K562 (cell line): ENCODE measurements around the gene NCAPD2. TPM values are rescaled to one million over a fixed set of nuclear protein-coding genes. Genes with fewer than 3 reads are reported as not detected.

Experiments
- ASH1L ChIP-seq: fragments of 450-650 bp; IDR thresholded peaks from 2 replicates; pipeline ENCODE4 v1.6.1; 2018; ENCODE audit warnings: borderline replicate concordance, mild to moderate bottlenecking, low read depth; ENCODE audit not compliant: partially characterized antibody
- CC2D1A ChIP-seq: fragments of 450-650 bp; IDR thresholded peaks from 2 replicates; pipeline ENCODE4 v1.6.1; 2017; ENCODE audit warnings: mild to moderate bottlenecking
- ETV5 ChIP-seq: sonication (generic); formaldehyde crosslinking; IDR thresholded peaks from 2 replicates; pipeline ENCODE4 v1.4.0; 2020; ENCODE audit warnings: low read depth, mild to moderate bottlenecking, missing genetic modification reagents
- GATAD2B ChIP-seq: fragments of 450-650 bp; IDR thresholded peaks from 2 replicates; pipeline ENCODE4 v1.6.1; 2017; ENCODE audit warnings: mild to moderate bottlenecking, borderline replicate concordance
- GTF2E2 ChIP-seq: fragments of 200-800 bp; sonication (Bioruptor generic); IDR thresholded peaks from 2 replicates; pipeline ENCODE4 v1.6.1; 2016; ENCODE audit warnings: missing genetic modification characterization, missing compliant biosample characterization
- HOXB6 ChIP-seq: fragments of 250-450 bp; sonication (Bioruptor Pico); IDR thresholded peaks from 2 replicates; pipeline ENCODE4 v1.5.1; 2022; ENCODE audit warnings: mild to moderate bottlenecking, borderline replicate concordance
- LEF1 ChIP-seq: fragments of 450-650 bp; IDR thresholded peaks from 2 replicates; pipeline ENCODE4 v1.6.1; 2016; ENCODE audit warnings: mild to moderate bottlenecking
- NR2C1 ChIP-seq, 2 experiments: fragments of 450-650 bp; IDR thresholded peaks; 2 replicates each; pipeline ENCODE4 v1.6.1; 2017; ENCODE audit warnings: mild to moderate bottlenecking in 2 of 2, antibody characterized with exemption in 1 of 2, inconsistent platforms in 1 of 2, missing compliant biosample characterization in 1 of 2, missing genetic modification characterization in 1 of 2
- NUFIP1 ChIP-seq: fragments of 450-650 bp; IDR thresholded peaks from 2 replicates; pipeline ENCODE4 v1.6.1; 2018; ENCODE audit not compliant: partially characterized antibody
- RB1 ChIP-seq: fragments of 450-650 bp; IDR thresholded peaks from 2 replicates; pipeline ENCODE4 v1.6.1; 2017; ENCODE audit warnings: low read depth, mild to moderate bottlenecking
- RNF2 ChIP-seq: sonication (generic); IDR thresholded peaks from 2 replicates; pipeline ENCODE4 v1.6.1; 2016
- SLC30A9 ChIP-seq: fragments of 250-450 bp; sonication (Bioruptor Pico); IDR thresholded peaks from 2 replicates; pipeline ENCODE4 v1.8.0; 2022; ENCODE audit warnings: mild to moderate bottlenecking, moderate library complexity
- STAT5A ChIP-seq: IDR thresholded peaks from 2 replicates; pipeline ENCODE4 v1.6.1; 2012; ENCODE audit warnings: low read length, inconsistent platforms, borderline replicate concordance
- TBL1XR1 ChIP-seq, 2 experiments: IDR thresholded peaks; 2 replicates each; pipeline ENCODE4 v1.6.1; 2012; ENCODE audit warnings: improper control_type of control experiment in 2 of 2, low read length in 2 of 2, mild to moderate bottlenecking in 1 of 2
- XRCC3 ChIP-seq: fragments of 450-650 bp; IDR thresholded peaks from 2 replicates; pipeline ENCODE4 v1.6.1; 2017; ENCODE audit warnings: mild to moderate bottlenecking, moderate library complexity
- ZBTB8A ChIP-seq: fragments of 450-650 bp; IDR thresholded peaks from 2 replicates; pipeline ENCODE4 v1.6.1; 2018; ENCODE audit warnings: mild to moderate bottlenecking, moderate library complexity; ENCODE audit not compliant: partially characterized antibody
- ZNF197 ChIP-seq: fragments of 200-800 bp; sonication (Bioruptor generic); IDR thresholded peaks from 2 replicates; pipeline ENCODE4 v1.6.1; 2016; ENCODE audit warnings: low read depth, missing genetic modification characterization, missing compliant biosample characterization
- ZNF24 ChIP-seq: fragments of 450-650 bp; IDR thresholded peaks from 2 replicates; pipeline ENCODE4 v1.6.1; 2016
- ZNF668 ChIP-seq: fragments of 250-450 bp; sonication (Bioruptor Pico); IDR thresholded peaks from 2 replicates; pipeline ENCODE4 v1.8.0; 2022; ENCODE audit warnings: mild to moderate bottlenecking, inconsistent platforms
- polyA plus RNA-seq, 8 experiments: library from polyadenylated mRNA; depleted of rRNA in 4 of 8; stranded (reverse) in 5 of 8; unstranded in 3 of 8; fragments of >200 nt; fragmentation: Nextera tagmentation in 2 of 8; fragmentation: Illumina TruSeq in 1 of 8; extraction: Ambion mirVana in 2 of 8; extraction: Trizol in 1 of 8; gene quantifications; 2 replicates each; pipeline versions ENCODE4 v1.2.1 to v1.2.3, GENCODE V29; 2011 to 2014; ENCODE audit warnings: inconsistent platforms in 1 of 8, missing spikeins in 1 of 8
- total RNA-seq, 7 experiments: library from RNA; depleted of rRNA in 6 of 7; stranded (reverse); fragments of >200 nt in 6 of 7; fragmentation: Illumina TruSeq in 2 of 7; extraction: Trizol in 2 of 7; gene quantifications; 2 replicates each; pipeline versions ENCODE4 v1.2.1 to v1.2.3, GENCODE V29; 2011 to 2021; ENCODE audit warnings: low replicate concordance in 1 of 7
- TF ChIP-seq, protein P1 (sequence below), 2 experiments: fragments of 450-650 bp; conservative IDR thresholded peaks; 2 replicates each; pipeline ENCODE4 v1.6.1; 2017; ENCODE audit warnings: mild to moderate bottlenecking in 2 of 2, moderate library complexity in 2 of 2
- TF ChIP-seq, protein P2 (sequence below), 2 experiments: fragments of 450-650 bp; IDR thresholded peaks; 2 replicates each; pipeline ENCODE4 v1.6.1; 2016
- TF ChIP-seq, protein P3 (sequence below): fragments of 250-450 bp; sonication (Bioruptor Pico); IDR thresholded peaks from 2 replicates; pipeline ENCODE4 v1.8.0; 2021; ENCODE audit warnings: borderline replicate concordance, mild to moderate bottlenecking, moderate library complexity; ENCODE audit not compliant: poor library complexity, severe bottlenecking
- TF ChIP-seq, protein P4 (sequence below), 3 experiments: IDR thresholded peaks in 2 of 3; conservative IDR thresholded peaks in 1 of 3; 2 replicates each; pipeline ENCODE4 v1.5.1; 2011 to 2012; ENCODE audit warnings: low read length in 3 of 3, mild to moderate bottlenecking in 3 of 3, control low read depth in 2 of 3, improper control_type of control experiment in 1 of 3, inconsistent platforms in 1 of 3, low read depth in 1 of 3, mixed read lengths in 1 of 3, moderate library complexity in 1 of 3; ENCODE audit not compliant: insufficient read depth in 2 of 3

The NCAPD2 gene
- total and polyA plus RNA-seq, 9 of the 15 experiments (the other 6 are each of a cell fraction or from before 2014, with no cell fraction given) = 16.9 to 93.7 (median 68.3) TPM

DNA sequence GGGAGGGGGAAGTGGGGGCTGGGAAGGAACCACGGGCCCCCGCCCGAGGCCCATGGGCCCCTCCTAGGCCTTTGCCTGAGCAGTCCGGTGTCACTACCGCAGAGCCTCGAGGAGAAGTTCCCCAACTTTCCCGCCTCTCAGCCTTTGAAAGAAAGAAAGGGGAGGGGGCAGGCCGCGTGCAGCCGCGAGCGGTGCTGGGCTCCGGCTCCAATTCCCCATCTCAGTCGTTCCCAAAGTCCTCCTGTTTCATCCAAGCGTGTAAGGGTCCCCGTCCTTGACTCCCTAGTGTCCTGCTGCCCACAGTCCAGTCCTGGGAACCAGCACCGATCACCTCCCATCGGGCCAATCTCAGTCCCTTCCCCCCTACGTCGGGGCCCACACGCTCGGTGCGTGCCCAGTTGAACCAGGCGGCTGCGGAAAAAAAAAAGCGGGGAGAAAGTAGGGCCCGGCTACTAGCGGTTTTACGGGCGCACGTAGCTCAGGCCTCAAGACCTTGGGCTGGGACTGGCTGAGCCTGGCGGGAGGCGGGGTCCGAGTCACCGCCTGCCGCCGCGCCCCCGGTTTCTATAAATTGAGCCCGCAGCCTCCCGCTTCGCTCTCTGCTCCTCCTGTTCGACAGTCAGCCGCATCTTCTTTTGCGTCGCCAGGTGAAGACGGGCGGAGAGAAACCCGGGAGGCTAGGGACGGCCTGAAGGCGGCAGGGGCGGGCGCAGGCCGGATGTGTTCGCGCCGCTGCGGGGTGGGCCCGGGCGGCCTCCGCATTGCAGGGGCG lies 40.2 kb downstream of the NCAPD2 start, which contains the start of gene GAPDH (continued):
- TF ChIP-seq STAT5A = no peak
- TF ChIP-seq, protein P1, sequence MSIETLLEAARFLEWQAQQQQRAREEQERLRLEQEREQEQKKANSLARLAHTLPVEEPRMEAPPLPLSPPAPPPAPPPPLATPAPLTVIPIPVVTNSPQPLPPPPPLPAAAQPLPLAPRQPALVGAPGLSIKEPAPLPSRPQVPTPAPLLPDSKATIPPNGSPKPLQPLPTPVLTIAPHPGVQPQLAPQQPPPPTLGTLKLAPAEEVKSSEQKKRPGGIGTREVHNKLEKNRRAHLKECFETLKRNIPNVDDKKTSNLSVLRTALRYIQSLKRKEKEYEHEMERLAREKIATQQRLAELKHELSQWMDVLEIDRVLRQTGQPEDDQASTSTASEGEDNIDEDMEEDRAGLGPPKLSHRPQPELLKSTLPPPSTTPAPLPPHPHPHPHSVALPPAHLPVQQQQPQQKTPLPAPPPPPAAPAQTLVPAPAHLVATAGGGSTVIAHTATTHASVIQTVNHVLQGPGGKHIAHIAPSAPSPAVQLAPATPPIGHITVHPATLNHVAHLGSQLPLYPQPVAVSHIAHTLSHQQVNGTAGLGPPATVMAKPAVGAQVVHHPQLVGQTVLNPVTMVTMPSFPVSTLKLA (conservative IDR thresholded peaks at IDR 0.05) = peak; percentile 72 to 87; a peak in 2 of 4 replicates
- TF ChIP-seq, protein P2, sequence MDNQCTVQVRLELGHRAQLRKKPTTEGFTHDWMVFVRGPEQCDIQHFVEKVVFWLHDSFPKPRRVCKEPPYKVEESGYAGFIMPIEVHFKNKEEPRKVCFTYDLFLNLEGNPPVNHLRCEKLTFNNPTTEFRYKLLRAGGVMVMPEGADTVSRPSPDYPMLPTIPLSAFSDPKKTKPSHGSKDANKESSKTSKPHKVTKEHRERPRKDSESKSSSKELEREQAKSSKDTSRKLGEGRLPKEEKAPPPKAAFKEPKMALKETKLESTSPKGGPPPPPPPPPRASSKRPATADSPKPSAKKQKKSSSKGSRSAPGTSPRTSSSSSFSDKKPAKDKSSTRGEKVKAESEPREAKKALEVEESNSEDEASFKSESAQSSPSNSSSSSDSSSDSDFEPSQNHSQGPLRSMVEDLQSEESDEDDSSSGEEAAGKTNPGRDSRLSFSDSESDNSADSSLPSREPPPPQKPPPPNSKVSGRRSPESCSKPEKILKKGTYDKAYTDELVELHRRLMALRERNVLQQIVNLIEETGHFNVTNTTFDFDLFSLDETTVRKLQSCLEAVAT (IDR thresholded peaks at IDR 0.05) = no peak
- TF ChIP-seq, protein P3, sequence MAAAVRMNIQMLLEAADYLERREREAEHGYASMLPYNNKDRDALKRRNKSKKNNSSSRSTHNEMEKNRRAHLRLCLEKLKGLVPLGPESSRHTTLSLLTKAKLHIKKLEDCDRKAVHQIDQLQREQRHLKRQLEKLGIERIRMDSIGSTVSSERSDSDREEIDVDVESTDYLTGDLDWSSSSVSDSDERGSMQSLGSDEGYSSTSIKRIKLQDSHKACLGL (CRISPR knock-in tag) = no peak
- no peak for TF ChIP-seq NUFIP1
- no peak for TF ChIP-seq ZBTB8A
- TF ChIP-seq GTF2E2 = peak; percentile 89
- TF ChIP-seq, protein P4, sequence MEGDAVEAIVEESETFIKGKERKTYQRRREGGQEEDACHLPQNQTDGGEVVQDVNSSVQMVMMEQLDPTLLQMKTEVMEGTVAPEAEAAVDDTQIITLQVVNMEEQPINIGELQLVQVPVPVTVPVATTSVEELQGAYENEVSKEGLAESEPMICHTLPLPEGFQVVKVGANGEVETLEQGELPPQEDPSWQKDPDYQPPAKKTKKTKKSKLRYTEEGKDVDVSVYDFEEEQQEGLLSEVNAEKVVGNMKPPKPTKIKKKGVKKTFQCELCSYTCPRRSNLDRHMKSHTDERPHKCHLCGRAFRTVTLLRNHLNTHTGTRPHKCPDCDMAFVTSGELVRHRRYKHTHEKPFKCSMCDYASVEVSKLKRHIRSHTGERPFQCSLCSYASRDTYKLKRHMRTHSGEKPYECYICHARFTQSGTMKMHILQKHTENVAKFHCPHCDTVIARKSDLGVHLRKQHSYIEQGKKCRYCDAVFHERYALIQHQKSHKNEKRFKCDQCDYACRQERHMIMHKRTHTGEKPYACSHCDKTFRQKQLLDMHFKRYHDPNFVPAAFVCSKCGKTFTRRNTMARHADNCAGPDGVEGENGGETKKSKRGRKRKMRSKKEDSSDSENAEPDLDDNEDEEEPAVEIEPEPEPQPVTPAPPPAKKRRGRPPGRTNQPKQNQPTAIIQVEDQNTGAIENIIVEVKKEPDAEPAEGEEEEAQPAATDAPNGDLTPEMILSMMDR (IDR thresholded peaks at IDR 0.05 in 2 of 3, conservative IDR thresholded peaks at IDR 0.05 in 1 of 3; ENCODE audit: insufficient read depth in 2 of 3, low read depth in 1 of 3, low read length in 3 of 3) = no peak; a peak in 1 of 6 replicates
- TF ChIP-seq ZNF668 (CRISPR knock-in tag) = no peak
- TF ChIP-seq ZNF197 (CRISPR knock-in tag) = no peak
- TF ChIP-seq NR2C1 (IDR thresholded peaks at IDR 0.05) = no peak
- TF ChIP-seq NR2C1 (tag; IDR thresholded peaks at IDR 0.05) = no peak
- no peak for TF ChIP-seq ZNF24
- TF ChIP-seq CC2D1A = no peak
- TF ChIP-seq ETV5 (CRISPR knock-in tag) = peak; percentile 81
- TF ChIP-seq TBL1XR1 (IDR thresholded peaks at IDR 0.05; ENCODE audit: low read length in 2 of 2) = peak in 1 of 2 experiments; percentile 23; a peak in 1 of 4 replicates
- TF ChIP-seq GATAD2B = no peak
- TF ChIP-seq RB1 = peak; percentile 59
- peak; percentile 40 for TF ChIP-seq RNF2
- TF ChIP-seq ASH1L = no peak
- TF ChIP-seq LEF1 = peak; percentile 68; the same call in 1 of the 2 replicates
- no peak for TF ChIP-seq XRCC3
- TF ChIP-seq SLC30A9 (CRISPR knock-in tag) = no peak
- TF ChIP-seq HOXB6 = no peak
